Adrenal gland (tissue), 12 donors: ENCODE data around the gene FYCO1. TPM values are rescaled to one million over a fixed set of nuclear protein-coding genes. Genes with fewer than 3 reads are reported as not detected.
A peak's percentile ranks its signal among the peaks of the same experiment; 100 is the strongest.

ENCODE experiments used
- DNase-seq, 7 donors: peaks; one replicate each; pipeline ENCODE4 v3.0.0-alpha.2; 2019 to 2020
- H3K27ac ChIP-seq, 5 donors: fragments of 200-600 bp; sonication (generic) in 4 of 5; 1 replicate in 3 of 5; 2 replicates in 2 of 5; pipeline versions ENCODE4 v1.5.1 to v1.8.0; 2016 to 2020; ENCODE audit warnings: mild to moderate bottlenecking in 1 of 5
- H3K27me3 ChIP-seq: fragments of 200-600 bp; 2 replicates; pipeline ENCODE4 v1.8.0; 2021
- H3K36me3 ChIP-seq, 2 donors: fragments of 200-600 bp; replicated peaks in 1 of 2; 1 replicate in 1 of 2; 2 replicates in 1 of 2; pipeline versions ENCODE4 v1.5.1 to v1.8.0; 2018 to 2022
- H3K4me1 ChIP-seq, 2 donors: fragments of 200-600 bp; replicated peaks in 1 of 2; 1 replicate in 1 of 2; 2 replicates in 1 of 2; pipeline versions ENCODE4 v1.5.1 to v1.8.0; 2018 to 2021
- H3K4me3 ChIP-seq, 4 donors: fragments of 200-600 bp; sonication (generic) in 3 of 4; one replicate each; pipeline ENCODE4 v1.5.1; 2016 to 2018
- H3K9me3 ChIP-seq, 3 donors: fragments of 200-600 bp; sonication (generic) in 1 of 3; replicated peaks in 1 of 3; 1 replicate in 2 of 3; 2 replicates in 1 of 3; pipeline versions ENCODE4 v1.5.1 to v1.8.0; 2016 to 2021
- CTCF ChIP-seq, 6 experiments: fragments of 450-650 bp in 4 of 6; fragments of 200-600 bp in 2 of 6; sonication (generic) in 1 of 6; IDR thresholded peaks; 1 replicate in 5 of 6; 2 replicates in 1 of 6; pipeline versions ENCODE4 v1.5.1 to v1.8.0; 2016 to 2021; ENCODE audit warnings: antibody characterized with exemption in 6 of 6, mild to moderate bottlenecking in 2 of 6, moderate library complexity in 1 of 6
- POLR2A ChIP-seq, 2 donors: fragments of 450-650 bp; IDR thresholded peaks; one replicate each; pipeline ENCODE4 v1.6.1; 2017; ENCODE audit warnings: antibody characterized with exemption in 2 of 2, mild to moderate bottlenecking in 2 of 2, moderate library complexity in 1 of 2
- WGBS, 4 donors: extraction: QIAGEN DNeasy Blood & Tissue Kit in 2 of 4; methylation state at CpG; one replicate each; pipeline versions ENCODE4 v1.1.5 to v1.1.7; 2013 to 2017; 5-methylcytosine and 5-hydroxymethylcytosine counted together
- intact Hi-C, 2 donors: fragments of 100-400 bp; cut with DNase I; formaldehyde crosslinking; loops; one replicate each; pipeline versions ENCODE4 v1.14.1 to v1.15.0; 2022 to 2023
- polyA plus RNA-seq, 3 donors: library from polyadenylated mRNA; stranded (reverse); fragments of 200-250 nt in 2 of 3; fragments of 350-450 nt in 1 of 3; fragmentation: Illumina TruSeq in 1 of 3; extraction: RNeasy Lipid Tissue Mini Kit (QIAGEN cat#74804) in 1 of 3; gene quantifications; one replicate each; pipeline ENCODE4 v1.2.3, GENCODE V29; 2013 to 2014
- total RNA-seq, 9 donors: library from RNA; depleted of rRNA in 4 of 9; stranded (reverse); fragments of >200 nt in 4 of 9; fragments of 120-200 nt in 1 of 9; fragmentation: NEBNext Ultra II Directional in 1 of 9; extraction: Animal tissue kit (Norgen Biotek cat#: 25700) in 1 of 9; gene quantifications; one replicate each; pipeline versions ENCODE4 v1.1.0 to v1.2.4, GENCODE V29; 2013 to 2023
- donor health status: healthy with polysubstance abuse.
- donor health status: Bipolar disorder and iron deficiency.
- donor health status: DM: yes; HTN: yes; CAD: no.
- donor health status: DM: no; HTN: no; CAD: no.
- donor health status: DM: no; HTN: no; CAD: no.
- donor health status: DM: yes; HTN: yes; CAD: no.

Gene FYCO1
- total and polyA plus RNA-seq, 12 donors: 12.3 to 74.3 (median 29.4) TPM

GRCh38 chr3:45946307-45946706 lies 49.3 kb downstream of the FYCO1 start:
- Histone ChIP-seq H3K4me3 (no peak overlapping the region), H3K27me3 (no peaks in the 10 kb centered on the region), H3K4me1 (no peaks in the 10 kb centered on the region), H3K27ac (no peak overlapping the region), H3K36me3 (peaks cover 0 to 43% of the 10 kb centered on the region in 2 donors), H3K9me3 (no peaks in the 10 kb centered on the region)
- 82 to 100% (median 100%) methylated on average over 1 of the region's 1 CpG; no CpG with 5 or more reads in 1 of the 4 donors for WGBS, 4 donors
- intact Hi-C loops: no loop called here
- no peak for DNase-seq
- no peak for TF ChIP-seq POLR2A (IDR thresholded peaks at IDR 0.05)
- TF ChIP-seq CTCF (IDR thresholded peaks at IDR 0.05): peak in 1 of 6 experiments; percentile 10

GRCh38 chr3:45944830-45945620 lies 50.6 kb downstream of the FYCO1 start:
- TF ChIP-seq POLR2A (IDR thresholded peaks at IDR 0.05) (no peak), CTCF (IDR thresholded peaks at IDR 0.05) (no peak)
- DNase-seq: no peak
- H3K27ac ChIP-seq: no peak overlapping the region
- 91 to 97% (median 92%) methylated on average over 4 to 5 of the region's 5 CpGs for WGBS, 4 donors
- no peak overlapping the region for H3K4me3 ChIP-seq
- no peaks in the 10 kb centered on the region for H3K27me3 ChIP-seq
- intact Hi-C loops: no loop called here
- H3K9me3 ChIP-seq: no peaks in the 10 kb centered on the region
- H3K36me3 ChIP-seq: peaks cover 0 to 30% of the 10 kb centered on the region in 2 donors
- H3K4me1 ChIP-seq: no peaks in the 10 kb centered on the region

DNA sequence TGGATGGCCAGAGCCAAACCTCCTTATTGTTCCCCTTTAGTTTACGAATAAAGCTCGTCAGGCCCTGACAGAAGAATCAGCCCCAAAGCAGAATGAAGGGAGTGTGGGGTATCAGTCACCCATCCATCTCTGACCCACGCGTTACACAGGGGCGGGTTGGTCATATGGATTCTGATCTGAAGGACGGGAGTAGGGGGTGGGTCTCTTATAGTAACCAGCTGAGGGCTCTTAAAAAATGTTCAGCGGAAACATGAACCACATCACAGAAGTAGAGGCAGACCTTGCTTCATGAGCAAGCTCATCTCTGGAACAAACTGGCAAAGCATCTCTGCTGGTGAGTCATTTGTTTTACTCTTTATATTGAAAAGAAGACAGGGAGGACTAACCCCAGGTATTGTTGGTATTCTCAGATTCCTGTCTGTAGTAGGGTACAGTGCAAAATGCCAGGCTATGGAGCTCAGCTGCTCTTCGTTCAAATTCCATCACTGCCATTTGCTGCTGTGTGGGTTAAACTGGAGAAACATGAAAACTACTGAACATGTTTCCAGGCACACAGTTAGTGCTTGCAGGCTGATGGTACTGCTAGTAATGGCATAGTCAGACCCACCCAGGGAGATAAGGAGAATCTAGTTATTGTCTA lies 52.3 kb downstream of the FYCO1 start, which contains the start of gene CXCR6:
Gene CXCR6 (plus strand): TSS at position 258 of the 640 bp plus-strand sequence. CDS start 3,018 bp downstream, outside the sequence.
- TF ChIP-seq POLR2A (IDR thresholded peaks at IDR 0.05) (no peak), CTCF (IDR thresholded peaks at IDR 0.05) (no peak)
- WGBS, 4 donors: 96 to 97% (median 96%) methylated on average over 8 of the region's 8 CpGs
- Histone ChIP-seq H3K36me3 (peaks cover 0 to 15% of the 10 kb centered on the region in 2 donors), H3K27me3 (no peaks in the 10 kb centered on the region), H3K9me3 (no peaks in the 10 kb centered on the region), H3K27ac (no peak within 1 kb of the TSS), H3K4me1 (no peaks in the 10 kb centered on the region), H3K4me3 (no peak within 1 kb of the TSS)
- intact Hi-C loops: no loop called here
- no peak for DNase-seq

DNA sequence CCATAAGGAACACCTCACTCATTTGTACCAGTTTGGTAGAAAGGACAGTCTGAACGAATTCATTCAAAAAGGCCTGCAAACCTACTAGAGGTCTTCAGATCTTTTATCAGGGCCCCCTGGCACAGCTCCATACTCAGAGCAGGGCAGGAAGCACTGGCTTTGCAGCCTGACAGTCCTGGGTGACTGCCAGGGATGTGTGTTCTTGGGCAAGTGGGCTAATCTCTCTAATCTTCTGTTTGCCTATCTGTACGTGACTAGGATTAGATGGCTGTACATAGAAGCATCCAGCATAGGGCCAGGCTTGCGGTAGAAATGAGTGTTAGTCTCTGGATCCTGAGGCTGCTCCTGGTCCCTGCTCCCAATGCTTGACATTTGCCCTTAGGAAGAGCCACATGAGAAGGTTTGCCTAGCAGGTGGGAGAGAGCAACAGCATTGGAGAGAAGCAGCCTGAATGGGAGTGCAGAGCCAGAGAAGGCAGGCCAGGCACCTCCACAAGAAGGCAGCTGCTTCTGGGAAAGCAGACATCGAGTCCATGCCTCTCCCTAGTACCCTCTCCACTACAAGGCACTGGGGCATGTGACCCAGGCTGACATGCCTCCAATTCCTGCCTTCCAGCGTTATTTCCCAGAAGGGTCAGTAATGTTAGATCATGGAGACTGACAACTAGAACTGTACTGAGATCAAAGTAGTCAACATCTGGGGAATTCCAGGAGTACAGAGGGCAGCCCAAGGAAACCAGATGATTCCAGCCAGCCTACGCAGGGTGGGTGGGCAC lies 53.4 kb downstream of the FYCO1 start:
- Histone ChIP-seq H3K27ac (no peak overlapping the region), H3K36me3 (peaks cover 0 to 8% of the 10 kb centered on the region in 2 donors), H3K4me3 (no peak overlapping the region), H3K9me3 (no peaks in the 10 kb centered on the region), H3K27me3 (no peaks in the 10 kb centered on the region), H3K4me1 (no peaks in the 10 kb centered on the region)
- peak in 3 of 7 donors; percentile 29 to 57 (median 31) for DNase-seq
- intact Hi-C loops: no loop called here
- 69 to 80% (median 78%) methylated on average over 3 to 6 of the region's 6 CpGs for WGBS, 4 donors
- no peak for TF ChIP-seq POLR2A (IDR thresholded peaks at IDR 0.05)
- TF ChIP-seq CTCF (IDR thresholded peaks at IDR 0.05): no peak
